ENCODE data around the gene TMEM245. TPM values are rescaled to one million over a fixed set of nuclear protein-coding genes. Genes with fewer than 3 reads are reported as not detected.

The TMEM245 gene
- total and polyA plus RNA-seq, 10 of the 15 experiments (the other 5 are each of a cell fraction or from before 2014, with no cell fraction given) = 7.4 to 36.1 (median 19.0) TPM

DNA sequence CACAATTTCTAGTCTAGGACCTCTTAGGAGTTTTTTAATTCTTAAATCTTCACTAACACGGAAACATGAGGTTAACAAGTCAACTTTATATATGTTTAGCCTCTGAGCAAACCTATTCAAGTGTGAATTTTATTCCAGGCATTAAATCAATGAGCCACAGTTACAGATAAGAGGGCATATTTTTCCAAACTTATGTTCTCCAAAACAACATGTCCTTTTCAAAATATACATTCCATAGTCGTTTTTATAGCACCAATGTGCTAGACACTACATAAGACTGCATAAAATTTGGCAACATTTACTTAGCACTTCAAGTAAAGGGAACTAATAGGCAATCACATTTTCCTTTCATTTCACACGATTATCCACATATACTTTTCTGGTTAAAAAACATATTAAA is 6.5 kb downstream of the TMEM245 start:
- no peak for ATAC-seq
- H3K27ac ChIP-seq (ENCODE audit: control insufficient read depth, insufficient read depth) = no peak overlapping the region
- no TSS peak for BruUV-seq (replicated peaks)

More for the DNA sequence above, 6.5 kb downstream of the TMEM245 start:
- intact Hi-C loops (cut with micrococcal nuclease; ENCODE audit: unreplicated experiment) (loop anchor here (10.0 kb wide), 1 partner anchor 178 kb away; the partner anchor contains the start of genes ABITRAM and ELP1), in situ Hi-C loops (cut with MboI) (no loop called here)
- DNase-seq (ENCODE audit: low read depth, low spot score) (no peak), FAIRE-seq (no peak)
- Histone ChIP-seq H2AFZ (ENCODE audit: control insufficient read depth, low read depth, low read length) (no peak overlapping the region), H3K36me3 (ENCODE audit: control insufficient read depth in 2 of 2, insufficient read depth in 2 of 2, low read length in 1 of 2) (no peaks in the 10 kb centered on the region), H3K9me3 (replicated peaks; ENCODE audit: control insufficient read depth, insufficient read depth, low read length) (no peaks in the 10 kb centered on the region), H3K27me3 (replicated peaks in 1 of 2; ENCODE audit: control insufficient read depth in 2 of 2, insufficient read depth in 2 of 2, low read length in 1 of 2) (no peaks in the 10 kb centered on the region), H4K20me1 (ENCODE audit: control insufficient read depth, insufficient read depth) (no peaks in the 10 kb centered on the region; the same call in 1 of the 2 replicates), H3K4me2 (ENCODE audit: control insufficient read depth, insufficient read depth) (peak overlapping the region; percentile 13; the same call in 1 of the 2 replicates), H3K4me3 (peak overlapping the region; percentile 9; the same call in 1 of the 2 replicates), H3K4me1 (ENCODE audit: control insufficient read depth, insufficient read depth, low read length) (peaks cover 18% of the 10 kb centered on the region), H3K79me2 (ENCODE audit: control insufficient read depth, insufficient read depth, low read length) (peaks cover 87% of the 10 kb centered on the region), H3K9ac (ENCODE audit: control insufficient read depth, insufficient read depth, low read length) (no peak overlapping the region)
- WGBS (ENCODE audit: insufficient coverage, insufficient replicate concordance, low lambda C conversion rate, missing lambda C conversion rate) = 67% methylated on average over 3 of the region's 3 CpGs
- CTCF ChIA-PET = no interaction called here
- RAD21 ChIA-PET (ENCODE audit: unreplicated experiment) = no interaction called here
- POLR2A ChIA-PET = no interaction called here
- TF ChIP-seq ZNF622 (IDR thresholded peaks at IDR 0.05) = no peak
- TF ChIP-seq YBX1 (IDR thresholded peaks at IDR 0.05) = no peak
- TF ChIP-seq, protein P1, sequence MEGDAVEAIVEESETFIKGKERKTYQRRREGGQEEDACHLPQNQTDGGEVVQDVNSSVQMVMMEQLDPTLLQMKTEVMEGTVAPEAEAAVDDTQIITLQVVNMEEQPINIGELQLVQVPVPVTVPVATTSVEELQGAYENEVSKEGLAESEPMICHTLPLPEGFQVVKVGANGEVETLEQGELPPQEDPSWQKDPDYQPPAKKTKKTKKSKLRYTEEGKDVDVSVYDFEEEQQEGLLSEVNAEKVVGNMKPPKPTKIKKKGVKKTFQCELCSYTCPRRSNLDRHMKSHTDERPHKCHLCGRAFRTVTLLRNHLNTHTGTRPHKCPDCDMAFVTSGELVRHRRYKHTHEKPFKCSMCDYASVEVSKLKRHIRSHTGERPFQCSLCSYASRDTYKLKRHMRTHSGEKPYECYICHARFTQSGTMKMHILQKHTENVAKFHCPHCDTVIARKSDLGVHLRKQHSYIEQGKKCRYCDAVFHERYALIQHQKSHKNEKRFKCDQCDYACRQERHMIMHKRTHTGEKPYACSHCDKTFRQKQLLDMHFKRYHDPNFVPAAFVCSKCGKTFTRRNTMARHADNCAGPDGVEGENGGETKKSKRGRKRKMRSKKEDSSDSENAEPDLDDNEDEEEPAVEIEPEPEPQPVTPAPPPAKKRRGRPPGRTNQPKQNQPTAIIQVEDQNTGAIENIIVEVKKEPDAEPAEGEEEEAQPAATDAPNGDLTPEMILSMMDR (IDR thresholded peaks at IDR 0.05 in 2 of 3, conservative IDR thresholded peaks at IDR 0.05 in 1 of 3; ENCODE audit: control insufficient read depth in 2 of 3, extremely low read depth in 1 of 3, insufficient read depth in 1 of 3, low read depth in 3 of 3, low read length in 3 of 3) = no peak
- no peak for TF ChIP-seq KLF5 (IDR thresholded peaks at IDR 0.05; ENCODE audit: partially characterized antibody)
- TF ChIP-seq SMARCA5 (IDR thresholded peaks at IDR 0.05) = no peak
- TF ChIP-seq, protein P2, sequence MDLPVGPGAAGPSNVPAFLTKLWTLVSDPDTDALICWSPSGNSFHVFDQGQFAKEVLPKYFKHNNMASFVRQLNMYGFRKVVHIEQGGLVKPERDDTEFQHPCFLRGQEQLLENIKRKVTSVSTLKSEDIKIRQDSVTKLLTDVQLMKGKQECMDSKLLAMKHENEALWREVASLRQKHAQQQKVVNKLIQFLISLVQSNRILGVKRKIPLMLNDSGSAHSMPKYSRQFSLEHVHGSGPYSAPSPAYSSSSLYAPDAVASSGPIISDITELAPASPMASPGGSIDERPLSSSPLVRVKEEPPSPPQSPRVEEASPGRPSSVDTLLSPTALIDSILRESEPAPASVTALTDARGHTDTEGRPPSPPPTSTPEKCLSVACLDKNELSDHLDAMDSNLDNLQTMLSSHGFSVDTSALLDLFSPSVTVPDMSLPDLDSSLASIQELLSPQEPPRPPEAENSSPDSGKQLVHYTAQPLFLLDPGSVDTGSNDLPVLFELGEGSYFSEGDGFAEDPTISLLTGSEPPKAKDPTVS (IDR thresholded peaks at IDR 0.05; ENCODE audit: low read depth, low read length) = no peak
- no peak for TF ChIP-seq ZNF207 (IDR thresholded peaks at IDR 0.05; ENCODE audit: borderline replicate concordance)
- SMC1A ChIA-PET (ENCODE audit: uncharacterized antibody, unreplicated experiment) = no interaction called here
